GM18868 (cell line): ENCODE measurements around the gene KLHL29.

ENCODE experiments used
- ATAC-seq: cut with Tn5 transposase; IDR thresholded peaks from one replicate; pipeline ENCODE4 v1.9.1; 2021; ENCODE audit warnings: mild to moderate bottlenecking, moderate library complexity; ENCODE audit not compliant: unreplicated experiment

The KLHL29 gene

GRCh38 chr2:23507267-23508065 lies 122.5 kb downstream of the KLHL29 start:
- ATAC-seq = no peak

GRCh38 chr2:23508066-23508390 lies 123.0 kb downstream of the KLHL29 start:
- ATAC-seq = no peak

- ATAC-seq = no peak
Observed at GRCh38 chr2:23509103-23509502, 124.1 kb downstream of the KLHL29 start.

GRCh38 chr2:23509596-23510292 lies 124.8 kb downstream of the KLHL29 start:
- ATAC-seq = no peak

- ATAC-seq = no peak
Observed at GRCh38 chr2:23510471-23510870, 125.5 kb downstream of the KLHL29 start.

- ATAC-seq = no peak
Observed at GRCh38 chr2:23512778-23513177, 127.8 kb downstream of the KLHL29 start.

GRCh38 chr2:23513245-23513871 lies 128.4 kb downstream of the KLHL29 start:
- ATAC-seq = no peak

GRCh38 chr2:23513872-23514793 lies 129.2 kb downstream of the KLHL29 start:
- no peak for ATAC-seq

GRCh38 chr2:23516520-23517256 lies 131.7 kb downstream of the KLHL29 start:
- ATAC-seq = no peak

GRCh38 chr2:23518481-23519333 lies 133.7 kb downstream of the KLHL29 start:
- ATAC-seq = no peak

- no peak for ATAC-seq
Observed at GRCh38 chr2:23519334-23519651, 134.3 kb downstream of the KLHL29 start.

GRCh38 chr2:23520256-23520655 lies 135.3 kb downstream of the KLHL29 start:
- no peak for ATAC-seq

GRCh38 chr2:23521060-23521459 lies 136.1 kb downstream of the KLHL29 start:
- ATAC-seq = no peak

GRCh38 chr2:23522726-23523372 lies 137.9 kb downstream of the KLHL29 start:
- ATAC-seq = no peak

GRCh38 chr2:23523373-23524260 lies 138.6 kb downstream of the KLHL29 start:
- ATAC-seq = no peak

- no peak for ATAC-seq
Observed at GRCh38 chr2:23524261-23524706, 139.3 kb downstream of the KLHL29 start.

GRCh38 chr2:23525137-23525765 lies 140.3 kb downstream of the KLHL29 start:
- ATAC-seq = no peak
